Gastrocnemius medialis (tissue), 4 donors: ENCODE results near the gene BICD1. TPM values are rescaled to one million over a fixed set of nuclear protein-coding genes. Genes with fewer than 3 reads are reported as not detected.
A peak's percentile ranks its signal among the peaks of the same experiment; 100 is the strongest.

ENCODE experiments used
- ATAC-seq, 2 donors: fragments of 150-250 bp; one replicate each; pipeline ENCODE4 v1.9.1; 2016
- DNase-seq, 2 donors: peaks; one replicate each; pipeline ENCODE4 v3.0.0-alpha.2; 2019
- H3K27ac ChIP-seq, 4 donors: fragments of 200-600 bp; sonication (generic); 1 replicate in 1 of 4; 2 replicates in 3 of 4; pipeline ENCODE4 v1.5.1; 2016 to 2018; ENCODE audit warnings: mild to moderate bottlenecking in 2 of 4, moderate library complexity in 1 of 4
- H3K27me3 ChIP-seq, 3 donors: fragments of 200-600 bp; sonication (generic) in 2 of 3; 1 replicate in 1 of 3; 2 replicates in 2 of 3; pipeline versions ENCODE4 v1.5.1 to v1.6.0; 2016 to 2019; ENCODE audit warnings: mild to moderate bottlenecking in 1 of 3, moderate library complexity in 1 of 3
- H3K36me3 ChIP-seq, 2 donors: fragments of 200-600 bp; sonication (generic) in 1 of 2; one replicate each; pipeline ENCODE4 v1.5.1; 2017 to 2018
- H3K4me1 ChIP-seq, 2 donors: fragments of 200-600 bp; sonication (generic) in 1 of 2; one replicate each; pipeline ENCODE4 v1.5.1; 2016 to 2017; ENCODE audit warnings: mild to moderate bottlenecking in 2 of 2
- H3K4me3 ChIP-seq, 4 donors: fragments of 200-600 bp; sonication (generic) in 3 of 4; 1 replicate in 1 of 4; 2 replicates in 3 of 4; pipeline ENCODE4 v1.5.1; 2016 to 2019; ENCODE audit warnings: mild to moderate bottlenecking in 2 of 4
- H3K9me3 ChIP-seq, 3 donors: fragments of 200-600 bp; sonication (generic) in 2 of 3; 1 replicate in 1 of 3; 2 replicates in 2 of 3; pipeline ENCODE4 v1.5.1; 2016 to 2019
- POLR2A ChIP-seq, 2 donors: fragments of 450-650 bp; IDR thresholded peaks; one replicate each; pipeline ENCODE4 v1.6.1; 2017; ENCODE audit warnings: antibody characterized with exemption in 2 of 2, mild to moderate bottlenecking in 2 of 2, moderate library complexity in 2 of 2
- in situ Hi-C, 4 donors: fragments of 200-750 bp; cut with MboI; loops; one replicate each; pipeline versions ENCODE4 v1.15.0 to v1.8.0; 2017; ENCODE audit warnings: low sequenced_read_pairs in 4 of 4
- intact Hi-C: fragments of 100-400 bp; cut with DNase I; formaldehyde crosslinking; loops from one replicate; pipeline ENCODE4 v1.15.1; 2023; ENCODE audit warnings: low total_unique reads
- total RNA-seq, 4 donors: library from RNA; depleted of rRNA; stranded (reverse); fragments of >200 nt; gene quantifications; one replicate each; pipeline versions ENCODE4 v1.1.0 to v1.2.3, GENCODE V29; 2016
- TF ChIP-seq, protein P1 (sequence below), 5 experiments: fragments of 450-650 bp in 3 of 5; fragments of 200-600 bp in 2 of 5; sonication (generic) in 2 of 5; IDR thresholded peaks in 4 of 5; conservative IDR thresholded peaks in 1 of 5; 1 replicate in 4 of 5; 2 replicates in 1 of 5; pipeline ENCODE4 v1.5.1; 2016 to 2019; ENCODE audit warnings: antibody characterized with exemption in 5 of 5, mild to moderate bottlenecking in 3 of 5, moderate library complexity in 3 of 5

The BICD1 gene
- total RNA-seq, 4 donors from 2014 or later = 1.4 to 2.3 (median 2.0) TPM

DNA sequence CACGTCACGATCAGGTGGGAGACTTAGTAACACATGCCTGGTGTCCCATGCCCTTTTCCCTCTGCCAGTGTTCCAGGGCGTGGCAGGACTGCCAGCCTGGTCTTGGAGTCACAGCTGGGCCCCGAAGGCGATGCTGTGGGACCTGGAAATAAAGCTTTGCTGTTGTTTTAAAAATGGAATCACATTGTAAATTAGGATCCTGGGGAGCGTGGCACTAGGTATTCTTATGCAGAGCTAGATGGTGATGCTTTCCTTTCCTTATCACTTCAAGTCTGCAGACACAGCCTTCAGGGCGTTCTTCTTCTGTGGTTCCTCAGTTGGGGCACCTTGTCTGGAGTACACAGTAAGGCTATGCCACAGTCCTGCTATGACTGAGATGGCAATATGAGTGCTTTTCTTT, 64.6 kb downstream of the BICD1 start:
- in situ Hi-C loops (no loop called here), intact Hi-C loops (no loop called here)
- Histone ChIP-seq H3K4me1 (no peaks in the 10 kb centered on the region), H3K27ac (no peak overlapping the region), H3K9me3 (no peaks in the 10 kb centered on the region), H3K27me3 (no peaks in the 10 kb centered on the region), H3K36me3 (no peaks in the 10 kb centered on the region), H3K4me3 (no peak overlapping the region)
- DNase-seq (peak in 1 of 2 donors; percentile 16), ATAC-seq (no peak)
- no peak for TF ChIP-seq POLR2A (IDR thresholded peaks at IDR 0.05)
- TF ChIP-seq, protein P1, sequence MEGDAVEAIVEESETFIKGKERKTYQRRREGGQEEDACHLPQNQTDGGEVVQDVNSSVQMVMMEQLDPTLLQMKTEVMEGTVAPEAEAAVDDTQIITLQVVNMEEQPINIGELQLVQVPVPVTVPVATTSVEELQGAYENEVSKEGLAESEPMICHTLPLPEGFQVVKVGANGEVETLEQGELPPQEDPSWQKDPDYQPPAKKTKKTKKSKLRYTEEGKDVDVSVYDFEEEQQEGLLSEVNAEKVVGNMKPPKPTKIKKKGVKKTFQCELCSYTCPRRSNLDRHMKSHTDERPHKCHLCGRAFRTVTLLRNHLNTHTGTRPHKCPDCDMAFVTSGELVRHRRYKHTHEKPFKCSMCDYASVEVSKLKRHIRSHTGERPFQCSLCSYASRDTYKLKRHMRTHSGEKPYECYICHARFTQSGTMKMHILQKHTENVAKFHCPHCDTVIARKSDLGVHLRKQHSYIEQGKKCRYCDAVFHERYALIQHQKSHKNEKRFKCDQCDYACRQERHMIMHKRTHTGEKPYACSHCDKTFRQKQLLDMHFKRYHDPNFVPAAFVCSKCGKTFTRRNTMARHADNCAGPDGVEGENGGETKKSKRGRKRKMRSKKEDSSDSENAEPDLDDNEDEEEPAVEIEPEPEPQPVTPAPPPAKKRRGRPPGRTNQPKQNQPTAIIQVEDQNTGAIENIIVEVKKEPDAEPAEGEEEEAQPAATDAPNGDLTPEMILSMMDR (IDR thresholded peaks at IDR 0.05 in 4 of 5, conservative IDR thresholded peaks at IDR 0.05 in 1 of 5) = no peak

DNA sequence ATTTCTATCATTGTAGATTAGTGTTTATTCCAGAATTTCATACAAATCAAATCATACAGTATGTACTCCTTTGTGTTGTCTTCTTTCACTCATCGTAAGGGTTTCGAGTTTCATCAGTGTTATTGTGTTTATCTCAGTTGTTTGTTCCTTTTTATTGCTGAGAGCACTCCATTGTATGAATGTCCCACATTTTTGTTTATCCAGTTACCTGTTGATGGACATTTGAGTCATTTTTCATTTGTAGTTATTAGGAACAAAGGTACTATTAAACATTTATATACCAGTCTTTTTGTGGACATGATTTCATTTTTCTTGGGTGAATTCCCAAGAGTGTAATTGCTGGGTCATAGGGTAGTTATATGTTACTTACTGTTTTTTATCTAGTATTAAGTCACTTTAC, 70.0 kb downstream of the BICD1 start:
- TF ChIP-seq, protein P1 (IDR thresholded peaks at IDR 0.05 in 4 of 5, conservative IDR thresholded peaks at IDR 0.05 in 1 of 5) = no peak
- no peak for TF ChIP-seq POLR2A (IDR thresholded peaks at IDR 0.05)

DNA sequence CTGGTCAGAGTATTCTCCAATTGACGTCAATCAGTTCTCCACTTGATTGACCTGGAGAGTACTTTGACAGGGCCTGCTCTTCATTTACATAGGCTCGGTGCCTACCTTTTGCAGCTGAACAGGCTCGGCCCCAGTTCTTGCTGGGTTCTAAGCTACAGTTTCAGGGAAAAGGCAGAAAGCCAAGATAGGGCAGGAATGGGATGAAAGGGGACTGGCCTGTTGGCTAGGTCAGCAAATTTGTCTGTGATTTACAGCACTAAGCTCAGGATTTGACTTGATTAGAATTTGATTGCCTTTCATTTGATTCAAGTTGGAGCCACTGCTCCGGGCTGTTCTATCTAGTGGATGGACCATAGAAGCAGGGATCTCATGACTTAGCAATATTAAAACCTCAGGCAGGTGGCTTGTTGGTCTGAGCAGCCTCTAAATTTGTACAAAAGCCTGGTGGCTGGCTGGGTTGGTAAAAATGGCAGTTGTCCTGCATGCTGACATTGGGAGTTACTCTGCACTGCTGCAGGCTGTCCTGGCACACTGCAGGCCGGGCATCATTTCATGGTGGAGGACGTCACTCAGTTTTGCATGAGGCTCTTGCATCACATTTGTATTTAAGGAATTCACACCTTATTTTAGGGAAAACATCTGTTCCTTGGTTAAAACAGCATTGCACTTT, 71.8 kb downstream of the BICD1 start:
- no peak for TF ChIP-seq POLR2A (IDR thresholded peaks at IDR 0.05)
- TF ChIP-seq, protein P1 (IDR thresholded peaks at IDR 0.05 in 4 of 5, conservative IDR thresholded peaks at IDR 0.05 in 1 of 5) = no peak
- Histone ChIP-seq H3K27ac (no peak overlapping the region), H3K4me3 (no peak overlapping the region), H3K4me1 (no peaks in the 10 kb centered on the region), H3K9me3 (no peaks in the 10 kb centered on the region), H3K36me3 (no peaks in the 10 kb centered on the region), H3K27me3 (no peaks in the 10 kb centered on the region)
- in situ Hi-C loops = no loop called here
- intact Hi-C loops = no loop called here
- no peak for ATAC-seq
- no peak for DNase-seq

More for the DNA sequence above, 70.0 kb downstream of the BICD1 start:
- DNase-seq (no peak), ATAC-seq (no peak)
- H3K27ac ChIP-seq = no peak overlapping the region
- H3K4me1 ChIP-seq = no peaks in the 10 kb centered on the region
- intact Hi-C loops = no loop called here
- in situ Hi-C loops = no loop called here
- H3K9me3 ChIP-seq = no peaks in the 10 kb centered on the region
- no peaks in the 10 kb centered on the region for H3K36me3 ChIP-seq
- no peaks in the 10 kb centered on the region for H3K27me3 ChIP-seq
- no peak overlapping the region for H3K4me3 ChIP-seq

DNA sequence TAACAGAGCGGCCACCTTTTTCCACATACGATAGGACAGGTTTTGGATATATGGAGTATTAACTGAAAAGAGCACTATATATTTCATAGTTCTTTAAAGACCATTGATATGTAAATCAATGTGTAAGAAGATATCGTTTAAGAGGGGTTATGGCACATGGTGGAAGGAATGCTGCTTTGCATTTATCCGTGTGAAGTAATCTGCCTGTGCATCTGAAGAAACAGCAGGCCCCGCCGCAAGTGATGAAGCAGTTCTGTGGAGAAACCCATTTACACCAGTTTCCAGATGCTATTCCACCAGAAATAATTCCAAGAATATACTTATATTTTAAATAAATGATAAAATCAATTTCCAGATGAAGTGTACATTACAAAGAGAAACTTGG, 72.4 kb downstream of the BICD1 start:
- Histone ChIP-seq H3K36me3 (no peaks in the 10 kb centered on the region), H3K27ac (no peak overlapping the region), H3K4me3 (no peak overlapping the region), H3K27me3 (no peaks in the 10 kb centered on the region), H3K4me1 (no peaks in the 10 kb centered on the region), H3K9me3 (no peaks in the 10 kb centered on the region)
- no peak for TF ChIP-seq POLR2A (IDR thresholded peaks at IDR 0.05)
- TF ChIP-seq, protein P1 (IDR thresholded peaks at IDR 0.05 in 4 of 5, conservative IDR thresholded peaks at IDR 0.05 in 1 of 5) = no peak
- DNase-seq = no peak
- no peak for ATAC-seq
- intact Hi-C loops = no loop called here
- in situ Hi-C loops = no loop called here
